ENCODE results near the gene THSD7A. TPM values are rescaled to one million over a fixed set of nuclear protein-coding genes. Genes with fewer than 3 reads are reported as not detected.

Gene THSD7A
- total RNA-seq, 3 donors from 2014 or later: 4.0 to 6.9 (median 4.4) TPM

GRCh38 chr7:11751807-11752389, 80.1 kb downstream of the THSD7A start:
- Histone ChIP-seq H3K4me3 (no peak overlapping the region), H3K27me3 (no peaks in the 10 kb centered on the region), H3K27ac (no peak overlapping the region), H3K4me1 (no peaks in the 10 kb centered on the region), H3K36me3 (no peaks in the 10 kb centered on the region), H3K9me3 (no peaks in the 10 kb centered on the region)
- no peak for DNase-seq (ENCODE audit: low spot score in 2 of 2)
- TF ChIP-seq POLR2AphosphoS5 (IDR thresholded peaks at IDR 0.05) (no peak), POLR2A (IDR thresholded peaks at IDR 0.05) (no peak), CTCF (IDR thresholded peaks at IDR 0.05) (no peak)
- intact Hi-C loops (cut with DNase I; ENCODE audit: low total_unique reads): no loop called here

GRCh38 chr7:11751315-11751714, 80.7 kb downstream of the THSD7A start:
- Histone ChIP-seq H3K36me3 (no peaks in the 10 kb centered on the region), H3K4me3 (no peak overlapping the region), H3K27ac (no peak overlapping the region), H3K27me3 (no peaks in the 10 kb centered on the region), H3K9me3 (no peaks in the 10 kb centered on the region), H3K4me1 (no peaks in the 10 kb centered on the region)
- TF ChIP-seq POLR2A (IDR thresholded peaks at IDR 0.05) (no peak), POLR2AphosphoS5 (IDR thresholded peaks at IDR 0.05) (no peak), CTCF (IDR thresholded peaks at IDR 0.05) (no peak)
- DNase-seq (ENCODE audit: low spot score in 2 of 2): no peak
- intact Hi-C loops (cut with DNase I; ENCODE audit: low total_unique reads): no loop called here

- H3K36me3 ChIP-seq: no peaks in the 10 kb centered on the region
- no peaks in the 10 kb centered on the region for H3K9me3 ChIP-seq
- no peaks in the 10 kb centered on the region for H3K27me3 ChIP-seq
- DNase-seq (ENCODE audit: low spot score in 2 of 2): no peak
- H3K4me3 ChIP-seq: no peak overlapping the region
- H3K4me1 ChIP-seq: no peaks in the 10 kb centered on the region
- H3K27ac ChIP-seq: no peak overlapping the region
- intact Hi-C loops (cut with DNase I; ENCODE audit: low total_unique reads): no loop called here
- TF ChIP-seq POLR2AphosphoS5 (IDR thresholded peaks at IDR 0.05) (no peak), POLR2A (IDR thresholded peaks at IDR 0.05) (no peak), CTCF (IDR thresholded peaks at IDR 0.05) (no peak)
Measured at GRCh38 chr7:11750191-11750590, 81.8 kb downstream of the THSD7A start.

- Histone ChIP-seq H3K9me3 (no peaks in the 10 kb centered on the region), H3K4me3 (no peak overlapping the region), H3K36me3 (no peaks in the 10 kb centered on the region), H3K27me3 (no peaks in the 10 kb centered on the region), H3K27ac (no peak overlapping the region), H3K4me1 (no peaks in the 10 kb centered on the region)
- DNase-seq (ENCODE audit: low spot score in 2 of 2): no peak
- intact Hi-C loops (cut with DNase I; ENCODE audit: low total_unique reads): no loop called here
- TF ChIP-seq POLR2AphosphoS5 (IDR thresholded peaks at IDR 0.05) (no peak), POLR2A (IDR thresholded peaks at IDR 0.05) (no peak), CTCF (IDR thresholded peaks at IDR 0.05) (no peak)
Measured at GRCh38 chr7:11749629-11750028, 82.4 kb downstream of the THSD7A start.

GRCh38 chr7:11748884-11749283, 83.1 kb downstream of the THSD7A start:
- H3K4me1 ChIP-seq: no peaks in the 10 kb centered on the region
- H3K4me3 ChIP-seq: no peak overlapping the region
- no peaks in the 10 kb centered on the region for H3K27me3 ChIP-seq
- TF ChIP-seq POLR2A (IDR thresholded peaks at IDR 0.05): no peak
- no peak for TF ChIP-seq POLR2AphosphoS5 (IDR thresholded peaks at IDR 0.05)
- no peak for TF ChIP-seq CTCF (IDR thresholded peaks at IDR 0.05)
- intact Hi-C loops (cut with DNase I; ENCODE audit: low total_unique reads): no loop called here
- H3K27ac ChIP-seq: no peak overlapping the region
- no peak for DNase-seq (ENCODE audit: low spot score in 2 of 2)
- no peaks in the 10 kb centered on the region for H3K9me3 ChIP-seq
- no peaks in the 10 kb centered on the region for H3K36me3 ChIP-seq

Measured in breast epithelium (tissue), 4 donors.